HEK293 (cell line): ENCODE results near the gene ZBTB4.
"Not testable (repeated sequence)": the region's sequence is repeated elsewhere in the genome, so short reads cannot be mapped to it uniquely, and the experiment has no call there.

Source experiments
- CTCF ChIA-PET: fragments of 350-600 bp; formaldehyde crosslinking; extraction: SDS; loops from one replicate; lab custom pipeline; 2021; ENCODE audit warnings: antibody characterized with exemption; lab: Yijun Ruan, JAX
- POLR2A ChIA-PET: fragments of 300-600 bp; formaldehyde crosslinking; extraction: SDS; loops from one replicate; lab custom pipeline; 2020; ENCODE audit warnings: antibody characterized with exemption, inconsistent platforms; lab: Yijun Ruan, JAX
- H3K27ac ChIP-seq: fragments of 200-500 bp; sonication (Bioruptor generic); 2 replicates; pipeline ENCODE4 v1.5.1; 2014; ENCODE audit warnings: low read depth, low read length, control low read depth, inconsistent platforms; ENCODE audit errors: extremely low read depth
- H3K36me3 ChIP-seq, 2 experiments: fragments of 200-500 bp in 1 of 2; sonication (Bioruptor generic) in 1 of 2; 1 replicate in 1 of 2; 2 replicates in 1 of 2; pipeline ENCODE4 v1.5.1; 2014 to 2017; ENCODE audit warnings: inconsistent platforms in 2 of 2, low read length in 2 of 2; ENCODE audit not compliant: control insufficient read depth in 2 of 2, insufficient read depth in 1 of 2
- H3K4me1 ChIP-seq: fragments of 200-500 bp; sonication (Bioruptor generic); 2 replicates; pipeline ENCODE4 v1.5.1; 2014; ENCODE audit warnings: mild to moderate bottlenecking, low read length, inconsistent platforms; ENCODE audit not compliant: control insufficient read depth, insufficient read depth
- H3K4me3 ChIP-seq: 2 replicates; pipeline ENCODE4 v1.5.1; 2011; ENCODE audit warnings: low read depth, mild to moderate bottlenecking, control low read depth, low read length, moderate library complexity
- H3K9me3 ChIP-seq: fragments of 200-500 bp; sonication (Bioruptor generic); 2 replicates; pipeline ENCODE4 v1.5.1; 2014; ENCODE audit warnings: low read depth, low read length, inconsistent platforms; ENCODE audit not compliant: control insufficient read depth, insufficient read depth
- GLIS2 ChIP-seq: fragments of 450-650 bp; formaldehyde crosslinking; IDR thresholded peaks from 2 replicates; pipeline ENCODE4 v1.5.1; 2016; ENCODE audit warnings: missing biosample characterization, missing genetic modification characterization
- IKZF3 ChIP-seq: fragments of 450-650 bp; IDR thresholded peaks from 2 replicates; pipeline ENCODE4 v1.5.0; 2018; ENCODE audit warnings: missing biosample characterization, mild to moderate bottlenecking, missing genetic modification characterization, moderate library complexity
- KLF1 ChIP-seq: fragments of 450-650 bp; formaldehyde crosslinking; IDR thresholded peaks from 2 replicates; pipeline ENCODE4 v1.5.1; 2016; ENCODE audit warnings: missing biosample characterization, missing genetic modification characterization
- ZBTB17 ChIP-seq: fragments of 450-650 bp; formaldehyde crosslinking; IDR thresholded peaks from 2 replicates; pipeline ENCODE4 v1.5.1; 2016; ENCODE audit warnings: missing biosample characterization, missing genetic modification characterization
- ZBTB20 ChIP-seq: fragments of 450-650 bp; formaldehyde crosslinking; IDR thresholded peaks from 2 replicates; pipeline ENCODE4 v1.5.1; 2016; ENCODE audit warnings: missing biosample characterization, missing genetic modification characterization
- ZFHX2 ChIP-seq: fragments of 450-650 bp; formaldehyde crosslinking; conservative IDR thresholded peaks from 2 replicates; pipeline ENCODE4 v1.5.1; 2016; ENCODE audit warnings: missing biosample characterization, missing genetic modification characterization
- ZFP37 ChIP-seq: fragments of 450-650 bp; formaldehyde crosslinking; IDR thresholded peaks from 2 replicates; pipeline ENCODE4 v1.5.1; 2016; ENCODE audit warnings: missing biosample characterization, missing genetic modification characterization
- ZNF2 ChIP-seq: fragments of 450-650 bp; formaldehyde crosslinking; IDR thresholded peaks from 2 replicates; pipeline ENCODE4 v1.5.1; 2016; ENCODE audit warnings: missing biosample characterization, missing genetic modification characterization
- ZNF335 ChIP-seq: fragments of 450-650 bp; formaldehyde crosslinking; conservative IDR thresholded peaks from 2 replicates; pipeline ENCODE4 v1.5.1; 2016; ENCODE audit warnings: missing biosample characterization, missing genetic modification characterization
- TF ChIP-seq, protein P1 (sequence below): fragments of 450-650 bp; formaldehyde crosslinking; optimal IDR thresholded peaks from 2 replicates; pipeline ENCODE3; 2016; ENCODE audit warnings: missing biosample characterization, mild to moderate bottlenecking, missing genetic modification characterization
- TF ChIP-seq, protein P2 (sequence below): fragments of 450-650 bp; formaldehyde crosslinking; IDR thresholded peaks from 2 replicates; pipeline ENCODE4 v1.5.1; 2016; ENCODE audit warnings: missing biosample characterization, missing genetic modification characterization, low read depth
- TF ChIP-seq, protein P3 (sequence below): fragments of 450-650 bp; formaldehyde crosslinking; IDR thresholded peaks from 2 replicates; pipeline ENCODE4 v1.5.1; 2016; ENCODE audit warnings: missing biosample characterization, missing genetic modification characterization
- TF ChIP-seq, protein P4 (sequence below): fragments of 450-650 bp; formaldehyde crosslinking; IDR thresholded peaks from 2 replicates; pipeline ENCODE4 v1.5.1; 2016; ENCODE audit warnings: missing biosample characterization, missing genetic modification characterization
- TF ChIP-seq, protein P5 (sequence below): fragments of 450-650 bp; formaldehyde crosslinking; IDR thresholded peaks from 2 replicates; pipeline ENCODE4 v1.5.1; 2016; ENCODE audit warnings: missing biosample characterization, missing genetic modification characterization
- TF ChIP-seq, protein P6 (sequence below): fragments of 450-650 bp; formaldehyde crosslinking; IDR thresholded peaks from 2 replicates; pipeline ENCODE4 v1.5.1; 2017; ENCODE audit warnings: missing biosample characterization, missing genetic modification characterization

ZBTB4 gene

DNA sequence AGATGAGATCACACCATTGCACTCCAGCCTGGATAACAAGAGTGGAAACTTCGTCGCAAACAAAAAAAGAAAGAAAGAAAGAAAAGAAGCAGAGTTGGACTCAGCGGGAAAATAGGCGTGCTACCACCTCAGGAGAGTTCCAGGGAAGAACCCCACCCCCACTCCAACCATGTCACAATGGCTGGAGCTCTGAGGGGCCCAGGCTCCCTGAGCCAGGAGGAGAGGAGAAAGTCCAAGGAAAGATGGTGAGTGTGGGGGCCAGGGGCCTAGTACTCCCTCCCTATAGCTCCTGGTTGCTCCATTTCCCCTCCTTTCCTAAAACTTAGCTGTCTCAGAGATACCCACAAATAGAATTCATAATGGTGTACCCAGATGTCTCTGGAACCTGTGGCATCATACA lies 1.8 kb upstream of the ZBTB4 start, which contains the start of gene SLC35G6:
Gene SLC35G6 (plus strand): TSS at position 172 of the 400 bp plus-strand sequence. CDS start 71 bp downstream, at position 243.
- Histone ChIP-seq H3K27ac (peak within 1 kb of the TSS; percentile 97), H3K4me1 (peaks cover 22% of the 10 kb centered on the region)
- H3K9me3 ChIP-seq, H3K4me3 ChIP-seq, H3K36me3 ChIP-seq: not testable (repeated sequence)
- ChIA-PET CTCF (interaction anchor here (0.7 to 1.1 kb wide), 3 partner anchors 44 to 125 kb away, joined by 3 to 5 read pairs (median 4); partner anchors contain the start of gene TMEM102), POLR2A (interaction anchor here (3.9 kb wide), 1 partner anchor 78 kb away, joined by 27 read pairs; the partner anchor contains the start of gene TMEM256)
- TF ChIP-seq ZBTB17 (tag by site-specific recombination): peak; percentile 41

DNA sequence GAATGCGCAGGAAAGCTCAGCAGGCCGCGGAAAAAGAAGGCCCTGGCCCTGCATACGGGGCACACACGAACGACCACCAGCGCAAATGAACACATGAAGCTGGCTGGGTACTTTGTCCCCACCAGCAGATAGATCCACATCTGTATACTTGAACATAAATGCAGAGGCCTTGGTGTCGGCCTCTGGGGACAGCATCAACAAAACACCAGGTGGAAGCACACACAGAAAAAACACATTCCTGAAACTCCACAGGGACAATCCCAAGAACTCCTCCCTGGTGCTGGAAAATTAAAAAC lies 606 bp upstream of the ZBTB4 start:
- H3K4me3 ChIP-seq: peak overlapping the region; percentile 72
- ChIA-PET CTCF (interaction anchor here (0.6 to 3.4 kb wide), 4 partner anchors 9 to 124 kb away, joined by 3 to 14 read pairs (median 5); no protein-coding TSS in a partner anchor), POLR2A (interaction anchor here (0.9 to 3.9 kb wide), 11 partner anchors 10 to 207 kb away, joined by 3 to 27 read pairs (median 3); partner anchors contain the start of genes TMEM256 and TP53)
- no peaks in the 10 kb centered on the region for H3K9me3 ChIP-seq
- TF ChIP-seq ZNF335 (tag by site-specific recombination): peak; percentile 49; the same call in 1 of the 2 replicates
- 0 out of 2 replicates have a peak, but pooled peaks have one; percentile 5 for TF ChIP-seq ZNF2 (tag by site-specific recombination)
- peak; percentile 30; the same call in 1 of the 2 replicates for TF ChIP-seq IKZF3 (tag by site-specific recombination)
- TF ChIP-seq GLIS2: peak; percentile 11; the same call in 1 of the 2 replicates
- TF ChIP-seq, protein P1, sequence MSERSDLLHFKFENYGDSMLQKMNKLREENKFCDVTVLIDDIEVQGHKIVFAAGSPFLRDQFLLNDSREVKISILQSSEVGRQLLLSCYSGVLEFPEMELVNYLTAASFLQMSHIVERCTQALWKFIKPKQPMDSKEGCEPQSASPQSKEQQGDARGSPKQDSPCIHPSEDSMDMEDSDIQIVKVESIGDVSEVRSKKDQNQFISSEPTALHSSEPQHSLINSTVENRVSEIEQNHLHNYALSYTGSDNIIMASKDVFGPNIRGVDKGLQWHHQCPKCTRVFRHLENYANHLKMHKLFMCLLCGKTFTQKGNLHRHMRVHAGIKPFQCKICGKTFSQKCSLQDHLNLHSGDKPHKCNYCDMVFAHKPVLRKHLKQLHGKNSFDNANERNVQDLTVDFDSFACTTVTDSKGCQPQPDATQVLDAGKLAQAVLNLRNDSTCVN (tag by site-specific recombination): peak; percentile 26
- no peak for TF ChIP-seq ZFP37 (tag by site-specific recombination)
- TF ChIP-seq, protein P2, sequence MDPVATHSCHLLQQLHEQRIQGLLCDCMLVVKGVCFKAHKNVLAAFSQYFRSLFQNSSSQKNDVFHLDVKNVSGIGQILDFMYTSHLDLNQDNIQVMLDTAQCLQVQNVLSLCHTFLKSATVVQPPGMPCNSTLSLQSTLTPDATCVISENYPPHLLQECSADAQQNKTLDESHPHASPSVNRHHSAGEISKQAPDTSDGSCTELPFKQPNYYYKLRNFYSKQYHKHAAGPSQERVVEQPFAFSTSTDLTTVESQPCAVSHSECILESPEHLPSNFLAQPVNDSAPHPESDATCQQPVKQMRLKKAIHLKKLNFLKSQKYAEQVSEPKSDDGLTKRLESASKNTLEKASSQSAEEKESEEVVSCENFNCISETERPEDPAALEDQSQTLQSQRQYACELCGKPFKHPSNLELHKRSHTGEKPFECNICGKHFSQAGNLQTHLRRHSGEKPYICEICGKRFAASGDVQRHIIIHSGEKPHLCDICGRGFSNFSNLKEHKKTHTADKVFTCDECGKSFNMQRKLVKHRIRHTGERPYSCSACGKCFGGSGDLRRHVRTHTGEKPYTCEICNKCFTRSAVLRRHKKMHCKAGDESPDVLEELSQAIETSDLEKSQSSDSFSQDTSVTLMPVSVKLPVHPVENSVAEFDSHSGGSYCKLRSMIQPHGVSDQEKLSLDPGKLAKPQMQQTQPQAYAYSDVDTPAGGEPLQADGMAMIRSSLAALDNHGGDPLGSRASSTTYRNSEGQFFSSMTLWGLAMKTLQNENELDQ: no peak
- TF ChIP-seq KLF1 (tag by site-specific recombination): 0 out of 2 replicates have a peak, but pooled peaks have one; percentile 4
- no peak for TF ChIP-seq ZFHX2 (tag by site-specific recombination)
- TF ChIP-seq, protein P3, sequence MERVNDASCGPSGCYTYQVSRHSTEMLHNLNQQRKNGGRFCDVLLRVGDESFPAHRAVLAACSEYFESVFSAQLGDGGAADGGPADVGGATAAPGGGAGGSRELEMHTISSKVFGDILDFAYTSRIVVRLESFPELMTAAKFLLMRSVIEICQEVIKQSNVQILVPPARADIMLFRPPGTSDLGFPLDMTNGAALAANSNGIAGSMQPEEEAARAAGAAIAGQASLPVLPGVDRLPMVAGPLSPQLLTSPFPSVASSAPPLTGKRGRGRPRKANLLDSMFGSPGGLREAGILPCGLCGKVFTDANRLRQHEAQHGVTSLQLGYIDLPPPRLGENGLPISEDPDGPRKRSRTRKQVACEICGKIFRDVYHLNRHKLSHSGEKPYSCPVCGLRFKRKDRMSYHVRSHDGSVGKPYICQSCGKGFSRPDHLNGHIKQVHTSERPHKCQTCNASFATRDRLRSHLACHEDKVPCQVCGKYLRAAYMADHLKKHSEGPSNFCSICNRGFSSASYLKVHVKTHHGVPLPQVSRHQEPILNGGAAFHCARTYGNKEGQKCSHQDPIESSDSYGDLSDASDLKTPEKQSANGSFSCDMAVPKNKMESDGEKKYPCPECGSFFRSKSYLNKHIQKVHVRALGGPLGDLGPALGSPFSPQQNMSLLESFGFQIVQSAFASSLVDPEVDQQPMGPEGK (tag by site-specific recombination): peak; percentile 41; the same call in 1 of the 2 replicates
- TF ChIP-seq, protein P4, sequence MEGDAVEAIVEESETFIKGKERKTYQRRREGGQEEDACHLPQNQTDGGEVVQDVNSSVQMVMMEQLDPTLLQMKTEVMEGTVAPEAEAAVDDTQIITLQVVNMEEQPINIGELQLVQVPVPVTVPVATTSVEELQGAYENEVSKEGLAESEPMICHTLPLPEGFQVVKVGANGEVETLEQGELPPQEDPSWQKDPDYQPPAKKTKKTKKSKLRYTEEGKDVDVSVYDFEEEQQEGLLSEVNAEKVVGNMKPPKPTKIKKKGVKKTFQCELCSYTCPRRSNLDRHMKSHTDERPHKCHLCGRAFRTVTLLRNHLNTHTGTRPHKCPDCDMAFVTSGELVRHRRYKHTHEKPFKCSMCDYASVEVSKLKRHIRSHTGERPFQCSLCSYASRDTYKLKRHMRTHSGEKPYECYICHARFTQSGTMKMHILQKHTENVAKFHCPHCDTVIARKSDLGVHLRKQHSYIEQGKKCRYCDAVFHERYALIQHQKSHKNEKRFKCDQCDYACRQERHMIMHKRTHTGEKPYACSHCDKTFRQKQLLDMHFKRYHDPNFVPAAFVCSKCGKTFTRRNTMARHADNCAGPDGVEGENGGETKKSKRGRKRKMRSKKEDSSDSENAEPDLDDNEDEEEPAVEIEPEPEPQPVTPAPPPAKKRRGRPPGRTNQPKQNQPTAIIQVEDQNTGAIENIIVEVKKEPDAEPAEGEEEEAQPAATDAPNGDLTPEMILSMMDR (tag by site-specific recombination): no peak; the same call in 1 of the 2 replicates
- TF ChIP-seq, protein P5, sequence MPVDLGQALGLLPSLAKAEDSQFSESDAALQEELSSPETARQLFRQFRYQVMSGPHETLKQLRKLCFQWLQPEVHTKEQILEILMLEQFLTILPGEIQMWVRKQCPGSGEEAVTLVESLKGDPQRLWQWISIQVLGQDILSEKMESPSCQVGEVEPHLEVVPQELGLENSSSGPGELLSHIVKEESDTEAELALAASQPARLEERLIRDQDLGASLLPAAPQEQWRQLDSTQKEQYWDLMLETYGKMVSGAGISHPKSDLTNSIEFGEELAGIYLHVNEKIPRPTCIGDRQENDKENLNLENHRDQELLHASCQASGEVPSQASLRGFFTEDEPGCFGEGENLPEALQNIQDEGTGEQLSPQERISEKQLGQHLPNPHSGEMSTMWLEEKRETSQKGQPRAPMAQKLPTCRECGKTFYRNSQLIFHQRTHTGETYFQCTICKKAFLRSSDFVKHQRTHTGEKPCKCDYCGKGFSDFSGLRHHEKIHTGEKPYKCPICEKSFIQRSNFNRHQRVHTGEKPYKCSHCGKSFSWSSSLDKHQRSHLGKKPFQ (tag by site-specific recombination): 0 out of 2 replicates have a peak, but pooled peaks have one; percentile 53
- TF ChIP-seq ZBTB17 (tag by site-specific recombination): peak; percentile 38; the same call in 1 of the 2 replicates
- TF ChIP-seq, protein P6, sequence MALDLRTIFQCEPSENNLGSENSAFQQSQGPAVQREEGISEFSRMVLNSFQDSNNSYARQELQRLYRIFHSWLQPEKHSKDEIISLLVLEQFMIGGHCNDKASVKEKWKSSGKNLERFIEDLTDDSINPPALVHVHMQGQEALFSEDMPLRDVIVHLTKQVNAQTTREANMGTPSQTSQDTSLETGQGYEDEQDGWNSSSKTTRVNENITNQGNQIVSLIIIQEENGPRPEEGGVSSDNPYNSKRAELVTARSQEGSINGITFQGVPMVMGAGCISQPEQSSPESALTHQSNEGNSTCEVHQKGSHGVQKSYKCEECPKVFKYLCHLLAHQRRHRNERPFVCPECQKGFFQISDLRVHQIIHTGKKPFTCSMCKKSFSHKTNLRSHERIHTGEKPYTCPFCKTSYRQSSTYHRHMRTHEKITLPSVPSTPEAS (tag by site-specific recombination): peak; percentile 84
- peak; percentile 81; the same call in 1 of the 2 replicates for TF ChIP-seq ZBTB20
- H3K4me1 ChIP-seq: peaks cover 20% of the 10 kb centered on the region
- no peaks in the 10 kb centered on the region for H3K36me3 ChIP-seq
- H3K27ac ChIP-seq: peak overlapping the region; percentile 97
